Mesenchymal stem cell (in vitro differentiated cells and primary cell): ENCODE results near the gene DDX31.

Experiments
- DNase-seq: peaks from one replicate; pipeline ENCODE4 v3.0.0-alpha.2; 2013
- H2AFZ ChIP-seq: one replicate; pipeline ENCODE4 v1.6.1; 2013; ENCODE audit warnings: low read depth, mild to moderate bottlenecking, control low read depth, inconsistent platforms, low read length, moderate library complexity
- H2AK5ac ChIP-seq: 2 replicates; pipeline ENCODE4 v1.6.1; 2013; ENCODE audit warnings: low read length, moderate library complexity, mild to moderate bottlenecking, inconsistent platforms; ENCODE audit not compliant: severe bottlenecking
- H2BK120ac ChIP-seq: one replicate; pipeline ENCODE4 v1.6.1; 2013; ENCODE audit warnings: low read depth, mild to moderate bottlenecking, inconsistent platforms, low read length, moderate library complexity
- H2BK12ac ChIP-seq, 2 experiments: one replicate each; pipeline ENCODE4 v1.6.1; 2013; ENCODE audit warnings: inconsistent platforms in 2 of 2, low read length in 2 of 2, mild to moderate bottlenecking in 2 of 2, moderate library complexity in 2 of 2, control low read depth in 1 of 2
- H2BK15ac ChIP-seq: one replicate; pipeline ENCODE4 v1.6.1; 2013; ENCODE audit warnings: mild to moderate bottlenecking, low read depth, inconsistent platforms; ENCODE audit not compliant: poor library complexity, severe bottlenecking
- H2BK5ac ChIP-seq: 2 replicates; pipeline ENCODE4 v1.6.1; 2013; ENCODE audit warnings: low read depth, mild to moderate bottlenecking, low read length, control low read depth, inconsistent platforms; ENCODE audit not compliant: poor library complexity, severe bottlenecking
- H3K14ac ChIP-seq, 2 experiments: one replicate each; pipeline ENCODE4 v1.6.1; 2013; ENCODE audit warnings: inconsistent platforms in 2 of 2, low read length in 2 of 2, control low read depth in 1 of 2, mild to moderate bottlenecking in 1 of 2, moderate library complexity in 1 of 2
- H3K18ac ChIP-seq, 2 experiments: one replicate each; pipeline ENCODE4 v1.6.1; 2013; ENCODE audit warnings: inconsistent platforms in 2 of 2, low read length in 2 of 2, control low read depth in 1 of 2, low read depth in 1 of 2, mild to moderate bottlenecking in 1 of 2
- H3K23ac ChIP-seq, 2 experiments: one replicate each; pipeline ENCODE4 v1.6.1; 2013; ENCODE audit warnings: inconsistent platforms in 2 of 2, low read length in 2 of 2, mild to moderate bottlenecking in 2 of 2, moderate library complexity in 2 of 2, control low read depth in 1 of 2
- H3K27ac ChIP-seq: 2 replicates; pipeline ENCODE4 v1.5.1; 2013; ENCODE audit warnings: mild to moderate bottlenecking, moderate library complexity, low read length, control low read depth, inconsistent platforms; ENCODE audit not compliant: poor library complexity, severe bottlenecking
- H3K27me3 ChIP-seq, 2 experiments: 2 replicates each; pipeline versions ENCODE4 v1.6.1 to v1.7.0; 2013; ENCODE audit warnings: low read length in 2 of 2, mild to moderate bottlenecking in 2 of 2, moderate library complexity in 2 of 2, control low read depth in 1 of 2, inconsistent platforms in 1 of 2; ENCODE audit not compliant: control insufficient read depth in 1 of 2, insufficient read depth in 1 of 2
- H3K36me3 ChIP-seq, 2 experiments: 2 replicates each; pipeline versions ENCODE4 v1.6.1 to v1.7.0; 2013; ENCODE audit warnings: low read length in 2 of 2, control low read depth in 1 of 2, inconsistent platforms in 1 of 2, low read depth in 1 of 2, mild to moderate bottlenecking in 1 of 2; ENCODE audit not compliant: insufficient read depth in 2 of 2, control insufficient read depth in 1 of 2
- H3K4ac ChIP-seq, 2 experiments: one replicate each; pipeline ENCODE4 v1.6.1; 2013; ENCODE audit warnings: inconsistent platforms in 2 of 2, low read length in 2 of 2, mild to moderate bottlenecking in 2 of 2, moderate library complexity in 2 of 2, control low read depth in 1 of 2, low read depth in 1 of 2
- H3K4me1 ChIP-seq: 2 replicates; pipeline ENCODE4 v1.6.1; 2013; ENCODE audit warnings: low read depth, low read length, control low read depth; ENCODE audit not compliant: control insufficient read depth, insufficient read depth
- H3K4me2 ChIP-seq: 2 replicates; pipeline ENCODE4 v1.6.1; 2013; ENCODE audit warnings: low read length, mild to moderate bottlenecking, inconsistent platforms; ENCODE audit not compliant: poor library complexity, severe bottlenecking
- H3K4me3 ChIP-seq, 2 experiments: 2 replicates each; pipeline versions ENCODE4 v1.5.1 to v1.7.0; 2013; ENCODE audit warnings: low read length in 2 of 2, mild to moderate bottlenecking in 2 of 2, control low read depth in 1 of 2, low read depth in 1 of 2; ENCODE audit not compliant: insufficient read depth in 1 of 2
- H3K79me1 ChIP-seq: replicated peaks from 2 replicates; pipeline ENCODE4 v1.6.1; 2013; ENCODE audit warnings: mild to moderate bottlenecking, control low read depth, low read length, inconsistent platforms; ENCODE audit not compliant: poor library complexity, severe bottlenecking
- H3K9ac ChIP-seq: 2 replicates; pipeline ENCODE4 v1.7.0; 2013; ENCODE audit warnings: mild to moderate bottlenecking, low read length, moderate library complexity
- H3K9me3 ChIP-seq: 2 replicates; pipeline ENCODE4 v1.7.0; 2013; ENCODE audit warnings: mild to moderate bottlenecking, low read length; ENCODE audit not compliant: control insufficient read depth
- H4K8ac ChIP-seq: one replicate; pipeline ENCODE4 v1.6.1; 2013; ENCODE audit warnings: inconsistent platforms, mild to moderate bottlenecking, low read length, moderate library complexity
- H4K91ac ChIP-seq: one replicate; pipeline ENCODE4 v1.6.1; 2013; ENCODE audit warnings: mild to moderate bottlenecking, low read length, inconsistent platforms
- WGBS: methylation state at CpG from one replicate; pipeline ENCODE4 v1.1.7; 2013; ENCODE audit warnings: mixed read lengths; 5-methylcytosine and 5-hydroxymethylcytosine counted together

DDX31 gene

GRCh38 chr9:132644251-132644650 is 25.5 kb downstream of the DDX31 start:
- H3K27ac ChIP-seq: no peak overlapping the region
- H3K4me1 ChIP-seq: peaks cover 9% of the 10 kb centered on the region
- H2AFZ ChIP-seq: no peak overlapping the region
- no peak overlapping the region for H4K8ac ChIP-seq
- H3K4me3 ChIP-seq: no peak overlapping the region
- peaks cover 30% of the 10 kb centered on the region for H3K79me1 ChIP-seq
- H2BK120ac ChIP-seq: no peak overlapping the region
- H3K27me3 ChIP-seq: no peaks in the 10 kb centered on the region
- no peak overlapping the region for H2BK5ac ChIP-seq
- H2BK12ac ChIP-seq: no peak overlapping the region
- H3K23ac ChIP-seq: no peak overlapping the region
- H3K4ac ChIP-seq: no peak overlapping the region
- WGBS: 89% methylated on average over 3 of the region's 3 CpGs
- no peak overlapping the region for H3K9ac ChIP-seq
- DNase-seq: no peak
- no peak overlapping the region for H3K18ac ChIP-seq
- no peak overlapping the region for H4K91ac ChIP-seq
- H2BK15ac ChIP-seq: no peak overlapping the region
- no peak overlapping the region for H3K14ac ChIP-seq
- no peak overlapping the region for H3K4me2 ChIP-seq
- peaks cover 53 to 93% of the 10 kb centered on the region in 2 experiments for H3K36me3 ChIP-seq
- no peaks in the 10 kb centered on the region for H3K9me3 ChIP-seq
- no peak overlapping the region for H2AK5ac ChIP-seq

GRCh38 chr9:132641216-132641615 is 28.6 kb downstream of the DDX31 start:
- no peak overlapping the region for H2AFZ ChIP-seq
- H4K8ac ChIP-seq: no peak overlapping the region
- WGBS: 94% methylated on average over 3 of the region's 4 CpGs
- no peak overlapping the region for H3K4me3 ChIP-seq
- H3K4me2 ChIP-seq: no peak overlapping the region
- no peak overlapping the region for H3K9ac ChIP-seq
- no peak overlapping the region for H2AK5ac ChIP-seq
- no peak overlapping the region for H3K23ac ChIP-seq
- H2BK5ac ChIP-seq: no peak overlapping the region
- H3K18ac ChIP-seq: no peak overlapping the region
- H3K27me3 ChIP-seq: no peaks in the 10 kb centered on the region
- H2BK12ac ChIP-seq: no peak overlapping the region
- no peak overlapping the region for H4K91ac ChIP-seq
- H3K4me1 ChIP-seq: no peaks in the 10 kb centered on the region
- no peak overlapping the region for H3K27ac ChIP-seq
- H3K14ac ChIP-seq: no peak overlapping the region
- H3K4ac ChIP-seq: no peak overlapping the region
- no peak overlapping the region for H2BK15ac ChIP-seq
- H3K9me3 ChIP-seq: no peaks in the 10 kb centered on the region
- H2BK120ac ChIP-seq: no peak overlapping the region
- peaks cover 64 to 90% of the 10 kb centered on the region in 2 experiments for H3K36me3 ChIP-seq
- peaks cover 36% of the 10 kb centered on the region for H3K79me1 ChIP-seq
- DNase-seq: no peak

DNA sequence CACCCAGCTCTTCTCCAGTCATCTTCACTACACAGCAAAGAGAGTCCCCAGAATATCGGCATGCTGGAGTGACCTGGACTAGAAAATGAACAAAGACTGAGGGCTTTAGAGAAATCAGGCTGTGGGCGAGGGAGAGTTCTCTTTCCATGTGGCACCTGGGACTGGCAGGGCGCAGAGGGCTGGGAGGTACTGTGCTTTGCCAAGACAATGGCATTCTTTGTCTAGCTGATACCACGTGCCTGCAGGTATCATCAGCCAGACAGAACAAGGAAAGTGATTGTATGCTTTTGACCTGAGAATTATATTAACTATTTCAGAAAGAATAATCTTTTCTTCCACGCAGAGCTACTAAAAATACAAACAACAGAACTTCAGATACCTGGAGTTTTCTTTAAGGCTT is 30.5 kb downstream of the DDX31 start:
- H3K9ac ChIP-seq: no peak overlapping the region
- WGBS: 100% methylated on average over 4 of the region's 5 CpGs
- H2BK12ac ChIP-seq: no peak overlapping the region
- no peak overlapping the region for H2BK15ac ChIP-seq
- no peak overlapping the region for H2BK120ac ChIP-seq
- H2BK5ac ChIP-seq: no peak overlapping the region
- H3K9me3 ChIP-seq: no peaks in the 10 kb centered on the region
- no peak for DNase-seq
- H4K91ac ChIP-seq: no peak overlapping the region
- H3K18ac ChIP-seq: no peak overlapping the region
- no peak overlapping the region for H3K4me3 ChIP-seq
- no peak overlapping the region for H3K27ac ChIP-seq
- H4K8ac ChIP-seq: no peak overlapping the region
- H3K79me1 ChIP-seq: peaks cover 30% of the 10 kb centered on the region
- H3K4me1 ChIP-seq: no peaks in the 10 kb centered on the region
- no peaks in the 10 kb centered on the region for H3K27me3 ChIP-seq
- H3K23ac ChIP-seq: no peak overlapping the region
- H2AK5ac ChIP-seq: no peak overlapping the region
- no peak overlapping the region for H3K4ac ChIP-seq
- H3K36me3 ChIP-seq: peaks cover 54 to 80% of the 10 kb centered on the region in 2 experiments
- H3K14ac ChIP-seq: no peak overlapping the region
- H3K4me2 ChIP-seq: no peak overlapping the region
- no peak overlapping the region for H2AFZ ChIP-seq

DNA sequence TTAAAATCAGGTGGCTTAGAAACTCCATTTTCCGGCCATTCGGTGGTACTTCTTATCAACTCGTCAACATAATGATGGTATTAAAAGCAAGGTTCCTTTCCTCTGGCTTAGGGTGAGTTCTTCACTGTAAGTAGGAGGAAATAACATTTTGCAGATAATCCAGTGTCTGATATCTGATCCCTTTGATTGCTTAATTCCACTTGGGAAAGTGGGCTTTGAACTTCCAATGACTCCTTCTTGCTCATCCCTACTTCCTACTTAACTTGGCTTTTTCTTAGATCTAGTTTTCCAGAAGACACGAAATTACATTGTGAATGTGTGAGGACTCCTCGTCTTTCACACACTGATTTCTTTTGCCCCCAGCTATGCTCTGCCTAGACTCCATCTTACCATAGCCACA is 31.5 kb downstream of the DDX31 start:
- no peak overlapping the region for H3K23ac ChIP-seq
- H3K4me1 ChIP-seq: no peaks in the 10 kb centered on the region
- H4K91ac ChIP-seq: no peak overlapping the region
- no peak for DNase-seq
- H3K4me2 ChIP-seq: no peak overlapping the region
- H4K8ac ChIP-seq: no peak overlapping the region
- no peak overlapping the region for H2BK12ac ChIP-seq
- H3K18ac ChIP-seq: no peak overlapping the region
- no peak overlapping the region for H2BK120ac ChIP-seq
- no peak overlapping the region for H3K14ac ChIP-seq
- peaks cover 25% of the 10 kb centered on the region for H3K79me1 ChIP-seq
- no peaks in the 10 kb centered on the region for H3K27me3 ChIP-seq
- 98% methylated on average over 5 of the region's 5 CpGs for WGBS
- H2AFZ ChIP-seq: no peak overlapping the region
- H3K4ac ChIP-seq: no peak overlapping the region
- H3K36me3 ChIP-seq: peaks cover 51 to 69% of the 10 kb centered on the region in 2 experiments
- H3K4me3 ChIP-seq: no peak overlapping the region
- no peaks in the 10 kb centered on the region for H3K9me3 ChIP-seq
- no peak overlapping the region for H3K27ac ChIP-seq
- no peak overlapping the region for H2BK15ac ChIP-seq
- H2AK5ac ChIP-seq: no peak overlapping the region
- H3K9ac ChIP-seq: no peak overlapping the region
- no peak overlapping the region for H2BK5ac ChIP-seq
